ENCODE data around the gene ZACN. TPM values are rescaled to one million over a fixed set of nuclear protein-coding genes. Genes with fewer than 3 reads are reported as not detected.
"Not testable (repeated sequence)": the region's sequence is repeated elsewhere in the genome, so short reads cannot be mapped to it uniquely, and the experiment has no call there.

The ZACN gene
- total RNA-seq, 1 donor: not detected

- no peak for DNase-seq (ENCODE audit: low read depth)
- TF ChIP-seq CTCF (IDR thresholded peaks at IDR 0.05; ENCODE audit: insufficient read depth, low read depth, low read length): no peak
- peak within 1 kb of the TSS; percentile 25 for H3K4me3 ChIP-seq (ENCODE audit: low read depth, low read length)
Measured at GRCh38 chr17:76074390-76075363, 4.3 kb upstream of the ZACN start, which contains the start of gene GALR2. TSS of gene GALR2 (plus strand) at chr17:76074781. CDS start at chr17:76074884, 103 bp downstream.

GRCh38 chr17:76075364-76076145, 3.4 kb upstream of the ZACN start:
- DNase-seq (ENCODE audit: low read depth): peak; percentile 12
- no peak for TF ChIP-seq CTCF (IDR thresholded peaks at IDR 0.05; ENCODE audit: insufficient read depth, low read depth, low read length)
- no peak overlapping the region for H3K4me3 ChIP-seq (ENCODE audit: low read depth, low read length)

- DNase-seq (ENCODE audit: low read depth): no peak
- H3K4me3 ChIP-seq (ENCODE audit: low read depth, low read length): no peak overlapping the region
- no peak for TF ChIP-seq CTCF (IDR thresholded peaks at IDR 0.05; ENCODE audit: insufficient read depth, low read depth, low read length)
Measured at GRCh38 chr17:76076146-76076764, 2.7 kb upstream of the ZACN start.

GRCh38 chr17:76076765-76077583, 2.0 kb upstream of the ZACN start:
- H3K4me3 ChIP-seq (ENCODE audit: low read depth, low read length): no peak overlapping the region
- TF ChIP-seq CTCF (IDR thresholded peaks at IDR 0.05; ENCODE audit: insufficient read depth, low read depth, low read length): no peak
- peak; percentile 14 for DNase-seq (ENCODE audit: low read depth)

- DNase-seq (ENCODE audit: low read depth): no peak
- no peak overlapping the region for H3K4me3 ChIP-seq (ENCODE audit: low read depth, low read length)
- TF ChIP-seq CTCF (IDR thresholded peaks at IDR 0.05; ENCODE audit: insufficient read depth, low read depth, low read length): no peak
Measured at GRCh38 chr17:76077584-76078110, 1.3 kb upstream of the ZACN start.

GRCh38 chr17:76078370-76078769, 612 bp upstream of the ZACN start:
- not testable (repeated sequence) for H3K4me3 ChIP-seq (ENCODE audit: low read depth, low read length); DNase-seq (ENCODE audit: low read depth)

Measured in fibroblast of villous mesenchyme (primary cell).